Right forelimb (tissue), 1 donor: ENCODE measurements around the gene GCSAM.

Source experiments
- DNase-seq: peaks from one replicate; pipeline ENCODE4 v3.0.0-alpha.2; 2018

GCSAM gene

DNA sequence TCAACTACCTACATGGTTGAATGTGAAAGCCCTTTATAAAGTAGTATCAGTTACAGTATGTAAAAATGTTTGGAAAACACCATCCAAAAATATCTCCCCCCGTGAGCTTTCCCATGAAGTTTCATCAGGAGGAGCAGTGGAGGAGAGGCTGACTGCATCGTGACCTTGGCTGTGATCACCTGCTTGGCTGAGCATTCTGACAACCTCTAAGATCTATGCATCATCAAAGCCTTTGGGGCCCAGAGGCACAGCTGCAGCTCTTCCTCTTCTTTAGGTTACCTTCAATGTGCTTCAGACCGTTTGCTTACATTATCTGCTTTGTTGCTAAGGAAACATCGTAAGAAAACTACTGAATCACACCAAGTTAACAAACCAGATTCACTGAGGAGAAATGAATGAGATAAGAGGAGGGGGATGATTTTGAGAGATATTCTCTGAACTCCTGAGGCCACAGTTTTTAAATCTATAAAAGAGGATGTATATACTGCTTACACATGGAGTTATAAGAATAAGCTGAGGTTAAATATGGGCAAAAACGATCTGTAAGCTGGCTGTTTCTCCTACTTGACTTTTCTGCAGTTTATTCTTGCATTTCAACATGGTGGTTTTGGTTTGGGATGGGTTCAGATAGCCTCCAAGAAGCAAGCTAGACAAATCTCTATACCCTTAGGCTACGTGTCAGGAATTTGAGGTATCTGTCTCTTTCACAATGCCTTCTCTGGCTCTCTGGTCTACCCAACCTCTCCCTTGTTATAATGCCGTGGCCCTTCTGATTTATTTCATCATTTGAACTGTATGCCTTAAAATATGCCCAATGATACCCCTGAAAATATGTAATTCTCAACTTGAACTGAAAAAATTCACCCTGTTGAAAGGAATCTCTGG is 4.0 kb downstream of the GCSAM start:
- no peak for DNase-seq

DNA sequence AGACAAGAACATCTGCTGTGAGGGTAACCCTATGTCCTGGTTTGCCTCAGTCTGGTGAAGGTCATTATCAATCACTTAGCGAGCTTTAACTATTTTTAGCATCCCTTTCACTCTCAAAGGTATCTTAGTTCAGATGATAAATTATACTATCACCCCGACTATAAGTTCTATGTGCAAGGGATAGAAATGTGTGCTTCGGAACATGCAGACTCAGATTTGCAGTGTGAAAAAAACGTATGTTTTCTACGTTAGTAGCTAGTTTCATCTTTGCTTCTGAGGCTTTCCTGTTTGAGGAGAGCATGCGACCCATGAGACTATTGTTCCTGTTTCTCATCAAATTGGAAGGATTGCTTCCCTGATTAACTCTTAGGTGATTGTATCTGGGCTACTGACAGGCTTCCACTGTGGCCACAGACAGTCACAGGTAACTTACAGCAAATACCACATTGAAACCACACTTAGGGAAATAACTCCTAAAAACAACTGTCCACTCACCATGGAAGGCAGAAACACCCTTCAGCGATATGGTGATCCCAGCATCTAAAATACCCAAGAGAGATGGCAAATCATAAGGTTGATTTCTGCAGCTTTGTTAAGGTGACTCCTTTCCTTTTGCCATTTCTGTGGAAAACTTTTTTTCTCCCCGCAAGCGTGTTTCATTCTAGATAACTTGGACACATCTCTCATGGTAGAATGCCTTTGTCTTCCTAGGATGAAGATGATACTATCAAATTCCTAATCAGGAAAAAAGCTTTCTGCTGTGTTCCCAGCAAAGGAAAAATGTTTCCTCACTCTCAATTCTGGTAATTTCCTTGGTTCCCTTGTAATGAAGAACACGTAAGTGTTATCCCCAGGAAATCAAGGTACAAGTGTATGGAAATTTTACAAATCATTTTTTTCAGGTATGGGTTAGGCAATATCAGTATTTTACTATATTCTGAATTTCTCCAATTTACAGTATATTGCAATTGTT is 5.2 kb downstream of the GCSAM start:
- DNase-seq, result no peak

DNA sequence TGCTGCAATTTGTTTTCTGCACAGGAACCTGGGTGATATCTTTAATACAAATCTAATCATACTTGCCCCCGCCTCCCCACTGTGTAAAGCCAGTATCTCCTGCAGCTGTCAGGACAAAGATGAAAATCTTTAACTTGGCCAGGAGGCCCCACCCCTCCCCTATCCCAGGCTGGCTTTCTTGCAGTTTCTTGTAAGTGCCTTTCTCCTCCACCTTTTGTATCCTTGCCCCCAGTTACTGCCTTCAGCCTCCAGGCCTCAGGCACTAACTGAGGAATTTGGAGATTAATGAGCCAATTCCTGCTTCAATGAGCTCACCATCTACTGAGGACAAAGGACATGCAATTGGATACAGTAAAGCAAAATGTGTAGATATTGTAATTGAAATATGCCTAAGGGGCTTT is 6.5 kb downstream of the GCSAM start:
- no peak for DNase-seq

DNA sequence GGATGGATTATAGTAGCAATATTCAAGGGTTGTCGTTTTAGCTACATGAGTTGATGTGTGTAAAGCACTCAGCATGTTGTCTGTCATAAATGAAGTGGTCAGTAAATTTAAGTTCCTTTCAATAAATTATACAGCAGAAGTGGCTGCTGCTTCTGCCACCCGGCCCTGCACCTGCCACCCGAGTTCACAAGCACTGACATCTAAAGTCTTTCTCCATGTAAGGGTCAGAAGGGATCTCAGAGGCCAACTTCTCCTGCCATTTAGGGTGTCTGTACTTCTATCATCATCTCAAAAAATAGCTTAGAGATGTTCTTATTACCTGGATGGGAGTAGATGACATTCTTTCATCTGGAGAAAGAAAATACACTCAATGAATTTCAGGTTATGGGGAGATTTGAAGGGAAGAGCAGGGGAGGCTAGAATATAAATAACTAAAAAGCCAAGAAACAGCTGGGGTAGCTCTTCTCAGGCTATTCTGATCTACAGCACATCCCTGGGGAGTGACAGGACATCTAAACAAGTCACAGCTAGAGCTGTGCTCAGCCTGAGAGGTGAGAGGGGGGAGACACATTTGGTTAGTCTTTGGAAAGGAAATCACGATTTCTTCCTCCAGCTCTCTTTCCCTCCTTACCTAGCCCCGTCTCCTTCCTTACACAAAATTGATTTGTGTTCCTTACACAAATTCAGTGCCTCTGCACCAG is 8.0 kb downstream of the GCSAM start:
- no peak for DNase-seq

DNA sequence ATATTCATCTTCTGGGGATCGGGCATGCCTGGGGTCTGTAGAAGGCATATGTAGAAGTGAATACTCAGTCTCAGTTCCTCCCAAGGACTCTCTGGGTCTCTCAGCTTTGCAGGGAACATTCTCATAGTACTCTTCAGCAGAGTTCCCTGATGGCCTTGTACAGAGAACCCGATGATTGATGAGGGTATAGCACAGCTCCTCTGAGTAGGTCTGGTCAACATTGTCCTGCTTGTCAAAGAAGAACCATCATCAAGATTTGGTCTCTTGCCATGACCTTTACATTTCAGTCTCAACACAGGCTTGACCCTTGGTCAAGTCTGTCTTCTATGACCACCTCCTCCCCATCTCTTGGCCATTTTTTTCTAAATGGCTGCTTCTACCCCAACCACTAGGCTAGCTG is 9.5 kb downstream of the GCSAM start:
- DNase-seq, result no peak

DNA sequence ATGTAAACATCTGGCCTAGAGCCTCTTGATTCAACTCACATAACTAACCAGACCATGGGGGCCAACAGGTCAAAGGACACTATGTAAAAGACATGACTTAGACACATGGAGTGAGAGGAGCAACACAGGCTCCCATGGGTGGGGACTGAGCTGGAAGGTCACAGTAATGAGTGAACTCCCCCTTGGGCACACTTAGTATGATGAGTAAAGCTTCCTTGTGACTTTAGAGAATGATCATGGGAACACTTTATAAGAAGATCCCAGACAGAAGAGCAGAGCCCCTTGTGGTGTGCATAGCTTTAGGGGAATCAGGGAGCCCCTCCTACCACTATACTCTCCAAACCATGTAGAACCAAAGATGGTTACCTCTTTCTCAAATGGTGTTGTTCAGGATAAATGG is 10.2 kb downstream of the GCSAM start:
- no peak for DNase-seq

DNA sequence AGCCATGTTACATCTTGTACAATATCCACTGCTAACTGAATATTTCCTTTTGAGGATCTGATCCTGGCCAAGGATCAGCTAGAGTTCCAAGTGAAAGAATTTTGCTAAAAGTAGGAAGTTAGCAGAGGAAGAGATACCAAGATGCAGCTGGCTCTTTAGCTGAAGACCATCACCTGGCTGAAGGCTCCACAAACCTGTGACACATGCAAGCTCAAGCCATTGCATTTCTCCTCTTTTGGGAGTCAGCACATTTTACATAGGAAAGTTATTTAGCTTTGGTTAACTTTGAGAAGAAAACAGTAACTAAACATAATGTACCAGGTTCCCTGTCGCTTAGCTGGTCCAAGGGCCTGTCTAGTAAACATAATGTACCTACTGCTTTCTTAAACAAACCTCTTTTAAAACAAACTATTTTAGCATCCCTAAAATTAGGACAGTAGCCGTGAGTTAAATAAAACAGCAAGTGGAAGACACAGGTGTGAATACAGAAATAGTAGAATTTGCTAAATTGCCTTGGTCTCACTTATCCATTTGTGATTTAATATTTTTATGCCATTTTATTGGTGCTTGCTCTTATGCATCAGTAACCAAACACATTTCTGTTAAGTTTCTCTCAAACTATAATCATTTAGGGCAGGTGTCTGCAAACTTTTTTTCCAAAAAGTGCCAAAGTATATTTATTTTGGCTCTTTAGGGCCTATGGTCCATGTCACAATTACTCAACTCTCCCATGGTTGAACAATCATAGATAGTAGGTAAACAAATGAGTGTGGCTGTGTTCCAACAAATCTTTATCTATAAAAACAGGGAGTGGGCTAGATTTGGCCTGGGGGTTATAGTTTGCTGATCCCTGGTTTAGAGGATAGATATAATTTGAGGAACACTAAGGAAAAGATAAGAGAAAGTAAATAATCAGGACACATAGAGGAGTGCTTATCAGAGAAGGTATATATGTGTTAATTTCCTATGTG is 11.2 kb downstream of the GCSAM start:
- DNase-seq, result no peak

- DNase-seq, result no peak
Observed at GRCh38 chr3:112119962-112120836, 12.8 kb downstream of the GCSAM start.

DNA sequence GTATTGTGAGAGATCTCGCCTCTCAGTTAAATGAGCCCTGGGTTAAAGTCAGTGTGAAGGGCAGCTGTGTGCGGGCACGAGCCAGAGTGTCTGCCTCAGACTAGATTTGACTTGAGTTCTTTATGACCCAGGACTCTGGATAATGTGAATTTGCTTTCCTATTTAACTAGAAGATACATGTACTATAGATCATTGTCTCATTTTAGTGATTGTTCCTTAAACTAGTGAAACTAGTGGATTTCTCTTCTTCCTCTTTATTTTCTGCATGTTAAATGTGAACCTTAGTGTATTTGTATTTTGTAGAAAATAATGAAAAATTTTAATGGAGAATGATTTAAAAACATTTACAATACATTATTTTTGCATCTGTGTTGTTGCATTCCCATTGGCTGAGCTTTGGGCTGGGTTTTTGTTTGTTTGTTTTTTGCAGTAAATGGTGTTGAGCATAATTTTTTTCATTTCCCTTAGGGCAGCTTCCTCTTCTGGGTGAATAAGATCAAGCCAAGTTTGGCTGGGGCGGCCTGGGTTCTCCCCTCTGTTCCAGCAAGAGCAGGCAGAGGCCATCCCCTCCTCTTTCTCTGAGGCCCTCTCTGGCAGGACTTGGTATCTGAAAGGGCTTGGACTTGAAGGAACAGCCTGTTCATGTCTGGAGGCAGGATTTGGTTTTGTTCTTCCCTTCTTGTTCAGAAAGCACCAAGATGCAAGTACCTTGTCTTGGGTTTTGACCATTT is 15.0 kb downstream of the GCSAM start:
- no peak for DNase-seq

- no peak for DNase-seq
Observed at GRCh38 chr3:112117415-112117814, 15.6 kb downstream of the GCSAM start.

GRCh38 chr3:112116748-112117186 is 16.3 kb downstream of the GCSAM start:
- DNase-seq, result no peak

GRCh38 chr3:112115806-112116383 is 17.2 kb downstream of the GCSAM start:
- no peak for DNase-seq

GRCh38 chr3:112115161-112115739 is 17.8 kb downstream of the GCSAM start:
- no peak for DNase-seq

- DNase-seq, result no peak
Observed at GRCh38 chr3:112114576-112115160, 18.4 kb downstream of the GCSAM start.

GRCh38 chr3:112111785-112112402 is 21.2 kb downstream of the GCSAM start:
- DNase-seq, result no peak

DNA sequence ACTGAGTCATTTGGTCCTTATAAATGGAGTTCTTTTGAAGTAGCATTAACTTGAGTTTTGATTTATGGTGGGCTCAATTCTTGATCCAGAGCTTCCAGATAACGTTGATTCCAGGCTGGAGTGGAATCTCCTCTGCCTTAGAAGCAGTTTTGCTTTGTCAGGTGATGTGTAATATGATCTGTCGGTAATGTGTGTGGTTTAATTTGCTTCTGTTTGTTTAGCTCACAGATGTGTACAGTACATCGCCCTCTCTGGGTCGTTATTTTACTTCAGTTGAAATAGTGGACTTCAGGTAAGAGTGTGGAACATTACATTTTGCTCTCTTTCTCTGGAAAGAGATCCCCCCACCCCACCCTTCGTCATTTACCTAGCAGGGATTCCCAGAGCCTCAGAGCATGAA is 23.7 kb downstream of the GCSAM start:
- no peak for DNase-seq

GRCh38 chr3:112104774-112105173 is 28.3 kb downstream of the GCSAM start:
- no peak for DNase-seq

DNA sequence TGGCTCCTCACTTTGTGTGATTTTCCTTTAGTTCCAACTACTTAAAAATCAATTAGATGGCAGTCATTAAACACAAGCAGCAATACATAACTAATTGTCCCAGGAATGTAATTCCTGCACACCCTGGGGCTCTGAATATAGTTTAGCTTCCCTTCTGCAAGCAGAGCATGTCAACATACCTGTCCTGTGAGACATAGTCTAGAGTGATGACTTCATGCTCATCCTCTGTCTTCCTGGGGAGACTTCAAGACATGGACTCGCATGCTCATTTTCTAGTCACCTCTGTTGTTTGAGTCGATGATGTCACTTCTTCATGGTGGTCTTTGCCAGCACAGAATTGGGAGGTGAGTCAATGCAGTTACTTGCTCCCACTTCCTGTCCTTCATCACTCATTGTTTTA is 31.1 kb downstream of the GCSAM start:
- DNase-seq, result no peak
